OCI-LY7 (cell line): ENCODE results near the gene AKT3. TPM values are rescaled to one million over a fixed set of nuclear protein-coding genes. Genes with fewer than 3 reads are reported as not detected.

ENCODE experiments used
- BruUV-seq: library from RNA; stranded (reverse); fragments of 400-500 nt; replicated peaks from 2 replicates; lab custom pipeline; 2021; lab: Mats Ljungman, UMichigan
- CTCF ChIA-PET: fragments of 300-600 bp; sonication (Branson Sonifier 250); formaldehyde crosslinking; loops from one replicate; lab custom pipeline; 2022; ENCODE audit warnings: antibody characterized with exemption; ENCODE audit not compliant: unreplicated experiment; lab: Charles Lee
- POLR2A ChIA-PET: fragments of 300-600 bp; sonication (Branson Sonifier 250); formaldehyde crosslinking; loops from one replicate; lab custom pipeline; 2022; ENCODE audit warnings: antibody characterized with exemption; lab: Charles Lee
- DNase-seq: peaks from one replicate; pipeline ENCODE4 v3.0.0-alpha.2; 2015; ENCODE audit warnings: low spot score
- H2AFZ ChIP-seq: fragments of 200-600 bp; sonication (generic), shearing (Covaris generic); 2 replicates; pipeline ENCODE4 v1.6.1; 2014; ENCODE audit warnings: mild to moderate bottlenecking, antibody characterized with exemption, low read length, moderate library complexity
- H3K27ac ChIP-seq: fragments of 200-600 bp; sonication (generic); 2 replicates; pipeline ENCODE4 v1.5.1; 2014; ENCODE audit warnings: mixed run types, low read depth, mild to moderate bottlenecking, moderate library complexity, low read length, inconsistent platforms; ENCODE audit not compliant: poor library complexity, severe bottlenecking
- H3K36me3 ChIP-seq: fragments of 200-600 bp; sonication (generic); 2 replicates; pipeline ENCODE4 v1.6.1; 2014; ENCODE audit warnings: mild to moderate bottlenecking, antibody characterized with exemption, low read length, moderate library complexity, mixed read lengths; ENCODE audit not compliant: insufficient read depth
- H3K4me1 ChIP-seq: fragments of 200-600 bp; sonication (generic); 2 replicates; pipeline ENCODE4 v1.5.1; 2014; ENCODE audit warnings: mild to moderate bottlenecking, low read length; ENCODE audit not compliant: insufficient read depth, poor library complexity, severe bottlenecking
- H3K4me2 ChIP-seq: fragments of 200-600 bp; sonication (generic); 2 replicates; pipeline ENCODE4 v1.6.1; 2014; ENCODE audit warnings: mild to moderate bottlenecking, low read length
- H3K4me3 ChIP-seq: fragments of 200-600 bp; sonication (generic); 2 replicates; pipeline ENCODE4 v1.5.1; 2014; ENCODE audit warnings: mild to moderate bottlenecking, low read depth, low read length; ENCODE audit not compliant: poor library complexity, severe bottlenecking
- H3K79me2 ChIP-seq: fragments of 200-600 bp; sonication (generic); 2 replicates; pipeline ENCODE4 v1.6.1; 2016; ENCODE audit warnings: low read depth, mild to moderate bottlenecking, low read length, moderate library complexity, mixed read lengths; ENCODE audit not compliant: insufficient read depth
- H3K9me2 ChIP-seq: fragments of 200-600 bp; sonication (generic); 2 replicates; pipeline ENCODE4 v1.6.1; 2016; ENCODE audit warnings: mild to moderate bottlenecking, low read length, mixed read lengths; ENCODE audit not compliant: insufficient read depth
- H3K9me3 ChIP-seq: fragments of 200-600 bp; sonication (generic); 2 replicates; pipeline ENCODE4 v1.6.1; 2014; ENCODE audit warnings: mild to moderate bottlenecking, mixed run types, low read length, mixed read lengths
- H4K20me1 ChIP-seq: fragments of 200-600 bp; sonication (generic); 2 replicates; pipeline ENCODE4 v1.6.1; 2014; ENCODE audit warnings: mild to moderate bottlenecking, antibody characterized with exemption, low read length, moderate library complexity, mixed read lengths; ENCODE audit not compliant: insufficient read depth
- EZH2phosphoT487 ChIP-seq: fragments of 200-600 bp; sonication (generic); IDR thresholded peaks from 2 replicates; pipeline ENCODE4 v1.6.1; 2018; ENCODE audit warnings: low read depth, borderline replicate concordance, mild to moderate bottlenecking, mixed run types, antibody characterized with exemption, low read length, moderate library complexity, mixed read lengths
- intact Hi-C: fragments of 100-400 bp; cut with micrococcal nuclease; formaldehyde crosslinking; loops from one replicate; pipeline ENCODE4 v1.10.0; 2022; ENCODE audit not compliant: unreplicated experiment
- total RNA-seq, 2 experiments: library from RNA; depleted of rRNA in 1 of 2; stranded (reverse); fragments of >200 nt in 1 of 2; shearing (Covaris generic) in 1 of 2; gene quantifications; 2 replicates each; pipeline ENCODE4 v1.2.3, GENCODE V29; 2014 to 2022
- TF ChIP-seq, protein P1 (sequence below): fragments of 200-600 bp; sonication (generic); conservative IDR thresholded peaks from 2 replicates; pipeline ENCODE4 v1.5.1; 2014; ENCODE audit warnings: mild to moderate bottlenecking, antibody characterized with exemption, low read length, moderate library complexity, mixed read lengths

Gene AKT3
- total RNA-seq, 2 experiments from 2014 or later = 0.29 TPM; not detected in 1

DNA sequence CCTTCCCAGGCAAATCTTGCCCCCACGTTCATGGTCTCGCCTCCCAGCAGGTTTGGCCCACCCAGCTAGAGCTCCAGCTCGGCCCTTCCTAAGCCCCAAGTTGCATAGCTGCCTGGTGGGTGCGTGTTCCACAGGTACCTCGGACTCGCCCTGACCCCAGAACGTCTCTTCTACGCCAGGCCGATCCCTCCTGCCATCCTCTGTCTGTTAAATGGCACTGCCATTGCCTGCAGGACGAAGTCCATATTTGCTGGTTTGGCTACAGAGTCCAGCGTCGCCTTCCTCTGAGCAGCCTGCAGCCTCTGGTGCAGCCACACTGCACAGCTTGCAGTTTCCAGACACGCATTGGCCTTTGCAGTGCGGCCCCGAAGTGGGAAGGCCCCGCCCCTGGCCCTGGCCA, 366.1 kb downstream of the AKT3 start:
- intact Hi-C loops = no loop called here
- H3K9me3 ChIP-seq = no peaks in the 10 kb centered on the region
- H3K4me2 ChIP-seq = no peak overlapping the region
- BruUV-seq = no TSS peak
- TF ChIP-seq EZH2phosphoT487 = no peak
- TF ChIP-seq, protein P1, sequence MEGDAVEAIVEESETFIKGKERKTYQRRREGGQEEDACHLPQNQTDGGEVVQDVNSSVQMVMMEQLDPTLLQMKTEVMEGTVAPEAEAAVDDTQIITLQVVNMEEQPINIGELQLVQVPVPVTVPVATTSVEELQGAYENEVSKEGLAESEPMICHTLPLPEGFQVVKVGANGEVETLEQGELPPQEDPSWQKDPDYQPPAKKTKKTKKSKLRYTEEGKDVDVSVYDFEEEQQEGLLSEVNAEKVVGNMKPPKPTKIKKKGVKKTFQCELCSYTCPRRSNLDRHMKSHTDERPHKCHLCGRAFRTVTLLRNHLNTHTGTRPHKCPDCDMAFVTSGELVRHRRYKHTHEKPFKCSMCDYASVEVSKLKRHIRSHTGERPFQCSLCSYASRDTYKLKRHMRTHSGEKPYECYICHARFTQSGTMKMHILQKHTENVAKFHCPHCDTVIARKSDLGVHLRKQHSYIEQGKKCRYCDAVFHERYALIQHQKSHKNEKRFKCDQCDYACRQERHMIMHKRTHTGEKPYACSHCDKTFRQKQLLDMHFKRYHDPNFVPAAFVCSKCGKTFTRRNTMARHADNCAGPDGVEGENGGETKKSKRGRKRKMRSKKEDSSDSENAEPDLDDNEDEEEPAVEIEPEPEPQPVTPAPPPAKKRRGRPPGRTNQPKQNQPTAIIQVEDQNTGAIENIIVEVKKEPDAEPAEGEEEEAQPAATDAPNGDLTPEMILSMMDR = no peak
- no peaks in the 10 kb centered on the region for H3K4me1 ChIP-seq
- CTCF ChIA-PET = no interaction called here
- H4K20me1 ChIP-seq = no peaks in the 10 kb centered on the region
- no peak overlapping the region for H2AFZ ChIP-seq
- H3K4me3 ChIP-seq = no peak overlapping the region
- no peaks in the 10 kb centered on the region for H3K36me3 ChIP-seq
- H3K9me2 ChIP-seq = no peaks in the 10 kb centered on the region
- POLR2A ChIA-PET = interaction anchor here (0.5 kb wide), 1 partner anchor 8 kb away, joined by 3 read pairs; no protein-coding TSS in a partner anchor
- DNase-seq = no peak
- no peaks in the 10 kb centered on the region for H3K79me2 ChIP-seq
- no peak overlapping the region for H3K27ac ChIP-seq

DNA sequence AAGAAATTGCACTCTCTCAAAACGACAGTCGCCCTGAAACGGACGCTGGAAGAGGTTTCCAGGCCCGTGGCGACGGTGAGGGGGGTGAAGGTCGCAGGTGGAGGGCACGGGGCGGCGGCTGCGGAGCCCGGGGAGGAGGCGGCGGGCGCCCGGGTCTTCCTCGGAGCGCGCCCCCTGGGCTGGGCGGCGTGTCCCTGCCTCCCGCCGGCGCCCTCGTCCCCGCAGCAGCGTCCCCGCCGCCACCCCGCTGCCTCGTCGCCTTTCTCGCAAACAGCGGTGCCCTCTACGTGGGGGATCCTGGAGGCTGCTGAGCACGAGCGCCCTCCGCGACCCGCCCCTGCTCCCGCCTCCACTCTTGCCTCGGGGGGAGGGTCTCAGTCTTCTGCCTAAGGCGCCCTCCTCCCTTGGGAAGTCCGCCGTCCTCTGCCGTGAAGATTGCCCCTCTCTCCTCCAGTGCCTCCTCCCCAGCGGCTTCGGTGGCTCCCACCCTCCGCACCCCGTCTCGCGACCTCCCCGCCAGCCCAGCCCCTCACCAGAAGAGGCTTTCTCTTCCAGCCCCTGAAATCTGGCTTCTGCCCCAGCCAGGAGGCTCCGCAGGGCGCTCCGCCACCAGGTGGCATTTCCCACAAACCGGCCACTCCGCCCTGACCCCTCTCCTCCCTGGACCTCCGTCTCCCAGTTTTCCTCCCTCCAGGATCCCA, 366.8 kb downstream of the AKT3 start:
- ChIA-PET CTCF (no interaction called here), POLR2A (interaction anchor here (0.6 kb wide), 1 partner anchor 43 kb away, joined by 5 read pairs; no protein-coding TSS in a partner anchor)
- Histone ChIP-seq H3K9me3 (no peaks in the 10 kb centered on the region), H3K9me2 (no peaks in the 10 kb centered on the region), H3K79me2 (no peaks in the 10 kb centered on the region), H3K27ac (no peak overlapping the region), H2AFZ (no peak overlapping the region), H3K4me2 (no peak overlapping the region), H4K20me1 (no peaks in the 10 kb centered on the region), H3K4me1 (no peaks in the 10 kb centered on the region), H3K4me3 (no peak overlapping the region), H3K36me3 (no peaks in the 10 kb centered on the region)
- TF ChIP-seq, protein P1 = no peak
- TF ChIP-seq EZH2phosphoT487 = no peak
- intact Hi-C loops = no loop called here
- no TSS peak for BruUV-seq
- DNase-seq = no peak
